IMR-90 (cell line): ENCODE data around the gene SEMA5A. TPM values are rescaled to one million over a fixed set of nuclear protein-coding genes. Genes with fewer than 3 reads are reported as not detected.

Source experiments
- ATAC-seq: fragments of 200-7000 bp; cut with Tn5 transposase; 2 replicates; pipeline ENCODE4 v1.9.1; 2020; ENCODE audit warnings: low read depth, mild to moderate bottlenecking, moderate library complexity
- BruUV-seq: library from RNA; stranded (reverse); fragments of 400-500 nt; replicated peaks from 2 replicates; lab custom pipeline; 2021; lab: Mats Ljungman, UMichigan
- CTCF ChIA-PET: fragments of 300-600 bp; formaldehyde crosslinking; extraction: SDS; loops from one replicate; lab custom pipeline; 2021; ENCODE audit warnings: antibody characterized with exemption; lab: Yijun Ruan, JAX
- POLR2A ChIA-PET: fragments of 300-600 bp; sonication (Branson Sonifier 250); formaldehyde crosslinking; loops from one replicate; lab custom pipeline; 2022; ENCODE audit warnings: antibody characterized with exemption; ENCODE audit not compliant: unreplicated experiment; lab: Charles Lee
- DNase-seq: peaks from one replicate; pipeline ENCODE4 v3.0.0; 2013
- H2AFZ ChIP-seq: replicated peaks from 2 replicates; pipeline ENCODE3; 2013; ENCODE audit warnings: low read length, mild to moderate bottlenecking; ENCODE audit not compliant: poor library complexity
- H2AK5ac ChIP-seq: 2 replicates; pipeline ENCODE4 v1.6.1; 2013; ENCODE audit warnings: low read depth, low read length, inconsistent platforms
- H2AK9ac ChIP-seq: replicated peaks from 2 replicates; pipeline ENCODE3; 2013; ENCODE audit warnings: mild to moderate bottlenecking, low read depth, low read length, moderate library complexity; ENCODE audit not compliant: poor library complexity
- H2BK120ac ChIP-seq: 2 replicates; pipeline ENCODE4 v1.6.1; 2013; ENCODE audit warnings: low read depth, low read length, inconsistent platforms
- H2BK15ac ChIP-seq: 3 replicates; pipeline ENCODE4 v1.6.1; 2013; ENCODE audit warnings: low read depth, low read length, inconsistent platforms
- H2BK20ac ChIP-seq: 2 replicates; pipeline ENCODE4 v1.6.1; 2013; ENCODE audit warnings: low read depth, mild to moderate bottlenecking, inconsistent platforms, low read length, moderate library complexity
- H2BK5ac ChIP-seq: 2 replicates; pipeline ENCODE4 v1.6.1; 2013; ENCODE audit warnings: mild to moderate bottlenecking, low read depth, low read length, inconsistent platforms; ENCODE audit not compliant: poor library complexity, severe bottlenecking
- H3K14ac ChIP-seq: replicated peaks from 2 replicates; pipeline ENCODE4 v1.6.1; 2013; ENCODE audit warnings: low read depth, low read length, inconsistent platforms
- H3K18ac ChIP-seq: 2 replicates; pipeline ENCODE4 v1.6.1; 2013; ENCODE audit warnings: low read depth, low read length, control low read depth
- H3K23ac ChIP-seq: 2 replicates; pipeline ENCODE4 v1.6.1; 2013; ENCODE audit warnings: low read depth, low read length, inconsistent platforms
- H3K27ac ChIP-seq: 2 replicates; pipeline ENCODE4 v1.5.1; 2013; ENCODE audit warnings: mild to moderate bottlenecking, control low read depth, low read length; ENCODE audit not compliant: insufficient read depth
- H3K27me3 ChIP-seq: 2 replicates; pipeline ENCODE4 v1.6.1; 2013; ENCODE audit warnings: low read length; ENCODE audit not compliant: control insufficient read depth, insufficient read depth
- H3K36me3 ChIP-seq: 2 replicates; pipeline ENCODE4 v1.6.1; 2013; ENCODE audit warnings: low read length, mixed read lengths; ENCODE audit not compliant: control insufficient read depth, insufficient read depth
- H3K4ac ChIP-seq: 2 replicates; pipeline ENCODE4 v1.6.1; 2013; ENCODE audit warnings: low read depth, low read length, inconsistent platforms
- H3K4me1 ChIP-seq: 2 replicates; pipeline ENCODE4 v1.6.1; 2013; ENCODE audit warnings: low read length, mixed read lengths; ENCODE audit not compliant: control insufficient read depth, insufficient read depth
- H3K4me2 ChIP-seq: 2 replicates; pipeline ENCODE4 v1.6.1; 2013; ENCODE audit warnings: low read depth, mild to moderate bottlenecking, control low read depth, low read length, moderate library complexity
- H3K4me3 ChIP-seq: 2 replicates; pipeline ENCODE4 v1.5.1; 2013; ENCODE audit warnings: low read depth, mild to moderate bottlenecking, control low read depth, low read length, moderate library complexity; ENCODE audit not compliant: insufficient read depth
- H3K56ac ChIP-seq: 2 replicates; pipeline ENCODE4 v1.6.1; 2013; ENCODE audit warnings: low read length, inconsistent platforms; ENCODE audit not compliant: insufficient read depth; ENCODE audit errors: extremely low read depth
- H3K79me1 ChIP-seq, 2 experiments: 2 replicates each; pipeline ENCODE4 v1.6.1; 2013; ENCODE audit warnings: low read length in 2 of 2, inconsistent platforms in 1 of 2, low read depth in 1 of 2
- H3K9ac ChIP-seq: 2 replicates; pipeline ENCODE4 v1.6.1; 2013; ENCODE audit warnings: low read depth, low read length, control low read depth
- H3K9me1 ChIP-seq: 2 replicates; pipeline ENCODE4 v1.6.1; 2013; ENCODE audit warnings: low read length, inconsistent platforms; ENCODE audit not compliant: insufficient read depth
- H3K9me3 ChIP-seq: 2 replicates; pipeline ENCODE4 v1.6.1; 2013; ENCODE audit warnings: low read length; ENCODE audit not compliant: control insufficient read depth, insufficient read depth
- H4K20me1 ChIP-seq: 2 replicates; pipeline ENCODE4 v1.6.1; 2013; ENCODE audit warnings: low read length, inconsistent platforms; ENCODE audit not compliant: insufficient read depth
- H4K5ac ChIP-seq: 2 replicates; pipeline ENCODE4 v1.6.1; 2013; ENCODE audit warnings: mild to moderate bottlenecking, low read depth, low read length, control low read depth
- H4K8ac ChIP-seq, 2 experiments: 2 replicates each; pipeline ENCODE4 v1.6.1; 2013; ENCODE audit warnings: low read depth in 2 of 2, low read length in 2 of 2, control low read depth in 1 of 2, inconsistent platforms in 1 of 2
- H4K91ac ChIP-seq: 2 replicates; pipeline ENCODE4 v1.6.1; 2013; ENCODE audit warnings: low read depth, low read length, inconsistent platforms; ENCODE audit not compliant: insufficient read depth
- MAZ ChIP-seq: IDR thresholded peaks from 2 replicates; pipeline ENCODE4 v1.6.1; 2012; ENCODE audit warnings: low read depth, mild to moderate bottlenecking, low read length, improper control_type of control experiment, moderate library complexity, borderline replicate concordance
- NFE2L2 ChIP-seq: fragments of 150-350 bp; IDR thresholded peaks from 2 replicates; pipeline ENCODE4 v1.6.1; 2016; ENCODE audit warnings: low read depth, mild to moderate bottlenecking, low read length
- RAD21 ChIP-seq: IDR thresholded peaks from 2 replicates; pipeline ENCODE4 v1.6.1; 2012; ENCODE audit warnings: low read length, improper control_type of control experiment
- SMC3 ChIP-seq: fragments of 150-350 bp; IDR thresholded peaks from 2 replicates; pipeline ENCODE4 v1.6.1; 2016; ENCODE audit warnings: low read depth, mild to moderate bottlenecking, antibody characterized with exemption, low read length, moderate library complexity
- WGBS, 2 experiments: methylation state at CpG; one replicate each; pipeline versions ENCODE4 v1.1.5 to v1.1.7; 2013; ENCODE audit warnings: missing lambda C conversion rate in 2 of 2; ENCODE audit not compliant: insufficient read length in 1 of 2; ENCODE audit errors: extremely low coverage in 2 of 2; 5-methylcytosine and 5-hydroxymethylcytosine counted together
- dilution Hi-C: fragments of 300-500 bp; cut with HindIII; formaldehyde crosslinking; loops from one replicate; pipeline ENCODE4 v1.14.3; 2018; ENCODE audit warnings: low sequenced_read_pairs; ENCODE audit not compliant: unreplicated experiment
- in situ Hi-C: fragments of 300-500 bp; cut with MboI; formaldehyde crosslinking; loops from 3 replicates; pipeline ENCODE4 v1.14.3; 2019; ENCODE audit warnings: low sequenced_read_pairs, inconsistent platforms, mixed read lengths
- intact Hi-C: fragments of 100-400 bp; cut with micrococcal nuclease; formaldehyde crosslinking; loops from 2 replicates; pipeline ENCODE4 v1.10.0; 2022
- polyA plus RNA-seq, 3 experiments: library from polyadenylated mRNA; depleted of rRNA; stranded (reverse); fragments of >200 nt; gene quantifications; 2 replicates each; pipeline ENCODE4 v1.2.3, GENCODE V29; 2012; ENCODE audit warnings: low replicate concordance in 1 of 3
- total RNA-seq: library from RNA; depleted of rRNA; stranded (reverse); fragments of >200 nt; gene quantifications from 2 replicates; pipeline ENCODE4 v1.2.3, GENCODE V29; 2012

Gene SEMA5A
- total and polyA plus RNA-seq, 2 of the 4 experiments (the other 2 are of a cell fraction): 8.2 to 9.9 TPM

DNA sequence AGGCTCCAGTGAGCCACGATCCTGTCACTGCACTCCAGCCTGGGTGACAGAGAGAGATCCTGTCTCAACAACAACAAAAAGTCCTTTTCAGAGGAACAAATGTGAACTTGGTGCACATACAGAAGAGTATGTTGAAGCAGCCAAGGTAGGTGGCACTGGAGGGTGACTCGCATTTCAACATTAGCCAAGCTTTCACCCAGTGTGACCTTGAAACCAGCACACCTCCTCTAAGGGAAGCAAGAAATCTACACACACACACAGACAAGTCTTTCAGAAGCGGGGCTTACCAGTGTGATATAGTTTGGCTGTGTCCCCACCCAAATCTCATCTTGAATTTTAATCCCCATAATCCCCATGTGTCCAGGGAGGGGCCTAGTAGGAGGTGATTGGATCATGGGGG, 225.2 kb downstream of the SEMA5A start:
- Histone ChIP-seq H4K20me1 (no peaks in the 10 kb centered on the region), H2BK20ac (no peak overlapping the region), H3K56ac (no peak overlapping the region), H3K9me3 (no peaks in the 10 kb centered on the region), H4K8ac (no peak overlapping the region), H4K5ac (no peak overlapping the region), H3K18ac (no peak overlapping the region), H3K9me1 (no peaks in the 10 kb centered on the region), H3K4me1 (peaks cover 1% of the 10 kb centered on the region; the same call in 1 of the 2 replicates), H2AK5ac (no peak overlapping the region), H3K9ac (no peak overlapping the region), H3K14ac (no peak overlapping the region), H3K36me3 (peaks cover 4% of the 10 kb centered on the region), H2BK120ac (no peak overlapping the region), H3K4me3 (no peak overlapping the region), H2AK9ac (no peak overlapping the region), H3K4me2 (no peak overlapping the region), H3K4ac (no peak overlapping the region), H4K91ac (no peak overlapping the region), H3K23ac (no peak overlapping the region), H3K79me1 (peaks cover 0 to 18% of the 10 kb centered on the region in 2 experiments; a peak in 2 of 4 replicates), H3K27ac (no peak overlapping the region), H3K27me3 (no peaks in the 10 kb centered on the region), H2AFZ (no peak overlapping the region), H2BK15ac (no peak overlapping the region), H2BK5ac (no peak overlapping the region)
- POLR2A ChIA-PET: no interaction called here
- ATAC-seq: no peak
- CTCF ChIA-PET: interaction anchor here (0.6 kb wide), 1 partner anchor 597 kb away, joined by 3 read pairs; no protein-coding TSS in a partner anchor
- DNase-seq: no peak
- intact Hi-C loops: no loop called here
- no CpG with 5 or more reads among the region's 3 CpGs for WGBS, 2 experiments
- BruUV-seq: no TSS peak
- TF ChIP-seq NFE2L2: no peak
- TF ChIP-seq SMC3: no peak
- no peak for TF ChIP-seq RAD21
- TF ChIP-seq MAZ: no peak
- dilution Hi-C loops: no loop called here
- in situ Hi-C loops: no loop called here
